ENCODE measurements around the gene FBXO48.

GRCh38 chr2:68505603-68506159, 38.6 kb upstream of the FBXO48 start:
- no peak for TF ChIP-seq CTCF (IDR thresholded peaks at IDR 0.05; ENCODE audit: borderline replicate concordance, extremely low read depth, low read length, poor library complexity, severe bottlenecking)
- no peak for TF ChIP-seq EZH2 (IDR thresholded peaks at IDR 0.05; ENCODE audit: borderline replicate concordance, low read depth, low read length, severe bottlenecking)
